Smooth muscle cell (in vitro differentiated cells): Measurements from ENCODE around the gene UTS2R. TPM values are rescaled to one million over a fixed set of nuclear protein-coding genes. Genes with fewer than 3 reads are reported as not detected.

Experiments used
- DNase-seq: peaks from one replicate; lab custom pipeline; 2025; ENCODE audit not compliant: unreplicated experiment; lab: John Stamatoyannopoulos, UW
- H2AFZ ChIP-seq: fragments of 200-600 bp; sonication (generic); 2 replicates; pipeline ENCODE4 v1.6.0; 2016; ENCODE audit warnings: antibody characterized with exemption, low read depth, mild to moderate bottlenecking
- H3F3A ChIP-seq: fragments of 200-600 bp; sonication (generic); 2 replicates; pipeline ENCODE4 v1.6.0; 2017; ENCODE audit warnings: antibody characterized with exemption, low read depth
- H3K27ac ChIP-seq: fragments of 200-600 bp; sonication (generic); 2 replicates; pipeline ENCODE4 v1.5.1; 2016; ENCODE audit warnings: low read depth, mild to moderate bottlenecking
- H3K27me3 ChIP-seq: fragments of 200-600 bp; sonication (generic); 2 replicates; pipeline ENCODE4 v1.6.1; 2016; ENCODE audit warnings: low read depth, mild to moderate bottlenecking
- H3K36me3 ChIP-seq: fragments of 200-600 bp; sonication (generic); 2 replicates; pipeline ENCODE4 v1.5.1; 2016; ENCODE audit warnings: low read depth
- H3K4me1 ChIP-seq: fragments of 200-600 bp; sonication (generic); 2 replicates; pipeline ENCODE4 v1.5.1; 2016; ENCODE audit warnings: low read depth
- H3K4me2 ChIP-seq: fragments of 200-600 bp; sonication (generic); 2 replicates; pipeline ENCODE4 v1.6.0; 2016; ENCODE audit warnings: mild to moderate bottlenecking
- H3K4me3 ChIP-seq: fragments of 200-600 bp; sonication (generic); 2 replicates; pipeline ENCODE4 v1.5.1; 2016; ENCODE audit warnings: mild to moderate bottlenecking
- H3K79me2 ChIP-seq: fragments of 200-600 bp; sonication (generic); 2 replicates; pipeline ENCODE4 v1.6.0; 2016; ENCODE audit warnings: low read depth, mild to moderate bottlenecking
- H3K9ac ChIP-seq: fragments of 200-600 bp; sonication (generic); 2 replicates; pipeline ENCODE4 v1.6.0; 2016; ENCODE audit warnings: low read depth
- H3K9me3 ChIP-seq: fragments of 200-600 bp; sonication (generic); replicated peaks from 2 replicates; pipeline ENCODE4 v1.5.1; 2016; ENCODE audit warnings: low read depth
- H4K20me1 ChIP-seq: fragments of 200-600 bp; sonication (generic); 2 replicates; pipeline ENCODE4 v1.6.0; 2016; ENCODE audit warnings: low read depth
- WGBS: methylation state at CpG from one replicate; pipeline ENCODE4 v1.1.7; 2016; ENCODE audit warnings: low lambda C conversion rate; 5-methylcytosine and 5-hydroxymethylcytosine counted together
- polyA plus RNA-seq: library from polyadenylated mRNA; unstranded; fragments of >200 nt; fragmentation: Nextera tagmentation; extraction: Ambion mirVana; gene quantifications from 2 replicates; pipeline ENCODE4 v1.2.1, GENCODE V29; 2016
- total RNA-seq: library from RNA; depleted of rRNA; stranded (reverse); fragments of >200 nt; gene quantifications from 2 replicates; pipeline ENCODE4 v1.2.3, GENCODE V29; 2014
- TF ChIP-seq, protein P1 (sequence below): fragments of 200-600 bp; sonication (generic); IDR thresholded peaks from 2 replicates; pipeline ENCODE4 v1.5.1; 2017; ENCODE audit warnings: borderline replicate concordance, mild to moderate bottlenecking, antibody characterized with exemption; ENCODE audit not compliant: insufficient read depth, poor library complexity, severe bottlenecking

The UTS2R gene
- total and polyA plus RNA-seq, 2 experiments from 2014 or later = not detected

- H3F3A ChIP-seq = no peaks in the 10 kb centered on the region
- no peaks in the 10 kb centered on the region for H3K27me3 ChIP-seq
- TF ChIP-seq, protein P1, sequence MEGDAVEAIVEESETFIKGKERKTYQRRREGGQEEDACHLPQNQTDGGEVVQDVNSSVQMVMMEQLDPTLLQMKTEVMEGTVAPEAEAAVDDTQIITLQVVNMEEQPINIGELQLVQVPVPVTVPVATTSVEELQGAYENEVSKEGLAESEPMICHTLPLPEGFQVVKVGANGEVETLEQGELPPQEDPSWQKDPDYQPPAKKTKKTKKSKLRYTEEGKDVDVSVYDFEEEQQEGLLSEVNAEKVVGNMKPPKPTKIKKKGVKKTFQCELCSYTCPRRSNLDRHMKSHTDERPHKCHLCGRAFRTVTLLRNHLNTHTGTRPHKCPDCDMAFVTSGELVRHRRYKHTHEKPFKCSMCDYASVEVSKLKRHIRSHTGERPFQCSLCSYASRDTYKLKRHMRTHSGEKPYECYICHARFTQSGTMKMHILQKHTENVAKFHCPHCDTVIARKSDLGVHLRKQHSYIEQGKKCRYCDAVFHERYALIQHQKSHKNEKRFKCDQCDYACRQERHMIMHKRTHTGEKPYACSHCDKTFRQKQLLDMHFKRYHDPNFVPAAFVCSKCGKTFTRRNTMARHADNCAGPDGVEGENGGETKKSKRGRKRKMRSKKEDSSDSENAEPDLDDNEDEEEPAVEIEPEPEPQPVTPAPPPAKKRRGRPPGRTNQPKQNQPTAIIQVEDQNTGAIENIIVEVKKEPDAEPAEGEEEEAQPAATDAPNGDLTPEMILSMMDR = no peak
- no peak overlapping the region for H3K27ac ChIP-seq
- H2AFZ ChIP-seq = no peak overlapping the region
- H3K9me3 ChIP-seq = no peaks in the 10 kb centered on the region
- H3K4me3 ChIP-seq = no peak overlapping the region
- H3K79me2 ChIP-seq = no peaks in the 10 kb centered on the region
- H4K20me1 ChIP-seq = no peaks in the 10 kb centered on the region
- H3K4me1 ChIP-seq = no peaks in the 10 kb centered on the region
- DNase-seq = no peak
- H3K9ac ChIP-seq = no peak overlapping the region
- 92% methylated on average over 7 of the region's 7 CpGs for WGBS
- H3K4me2 ChIP-seq = no peak overlapping the region
- no peaks in the 10 kb centered on the region for H3K36me3 ChIP-seq
Measured at GRCh38 chr17:82354804-82355308, 16.7 kb upstream of the UTS2R start.

DNA sequence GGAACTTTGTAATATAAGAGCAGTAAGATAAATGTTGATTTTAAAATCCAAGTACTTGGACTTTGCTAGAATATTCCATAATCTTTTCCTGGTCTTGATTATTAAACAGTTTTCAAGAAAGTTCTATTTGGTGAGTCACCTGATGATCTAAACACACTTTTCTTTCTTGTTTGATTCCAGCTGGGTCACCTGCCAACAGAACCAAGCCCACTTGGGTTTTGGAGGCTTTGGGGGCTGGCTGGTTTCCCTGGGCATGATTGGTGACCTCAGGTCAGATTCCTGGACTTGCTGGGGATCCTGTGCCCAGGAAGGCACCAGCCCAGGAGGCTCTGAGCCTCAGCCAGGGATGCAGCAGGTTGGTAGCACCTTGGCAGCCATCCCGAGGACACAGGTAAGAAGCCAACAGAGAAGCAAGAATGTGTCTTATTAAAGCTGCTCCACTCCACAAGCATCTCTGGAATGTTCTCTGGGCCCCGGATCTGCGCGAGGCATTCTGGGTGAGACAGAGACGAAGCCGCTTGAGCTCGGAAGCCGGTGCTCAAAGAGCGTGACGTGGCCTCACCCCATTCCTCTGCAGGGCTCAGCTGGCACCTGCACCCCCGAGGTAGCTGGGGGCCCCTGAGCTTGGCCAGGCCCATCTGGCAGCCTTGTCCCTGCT is 15.7 kb upstream of the UTS2R start:
- DNase-seq = no peak
- Histone ChIP-seq H3K36me3 (no peaks in the 10 kb centered on the region), H3K4me1 (no peaks in the 10 kb centered on the region), H3F3A (no peaks in the 10 kb centered on the region), H3K9me3 (no peaks in the 10 kb centered on the region), H3K27me3 (no peaks in the 10 kb centered on the region), H3K4me2 (no peak overlapping the region), H3K79me2 (no peaks in the 10 kb centered on the region), H3K9ac (no peak overlapping the region), H2AFZ (no peak overlapping the region), H4K20me1 (no peaks in the 10 kb centered on the region), H3K4me3 (no peak overlapping the region), H3K27ac (no peak overlapping the region)
- TF ChIP-seq, protein P1 = no peak
- 76% methylated on average over 11 of the region's 11 CpGs for WGBS

GRCh38 chr17:82356845-82357355 is 14.7 kb upstream of the UTS2R start:
- H3K36me3 ChIP-seq = no peaks in the 10 kb centered on the region
- H3K27me3 ChIP-seq = no peaks in the 10 kb centered on the region
- TF ChIP-seq, protein P1 = no peak
- H3K9ac ChIP-seq = no peak overlapping the region
- no peak overlapping the region for H2AFZ ChIP-seq
- H3K4me2 ChIP-seq = no peak overlapping the region
- no peaks in the 10 kb centered on the region for H3K9me3 ChIP-seq
- no peaks in the 10 kb centered on the region for H3K4me1 ChIP-seq
- H3K27ac ChIP-seq = no peak overlapping the region
- WGBS = 68% methylated on average over 20 of the region's 20 CpGs
- no peak overlapping the region for H3K4me3 ChIP-seq
- H3K79me2 ChIP-seq = no peaks in the 10 kb centered on the region
- H4K20me1 ChIP-seq = no peaks in the 10 kb centered on the region
- no peaks in the 10 kb centered on the region for H3F3A ChIP-seq
- DNase-seq = no peak

DNA sequence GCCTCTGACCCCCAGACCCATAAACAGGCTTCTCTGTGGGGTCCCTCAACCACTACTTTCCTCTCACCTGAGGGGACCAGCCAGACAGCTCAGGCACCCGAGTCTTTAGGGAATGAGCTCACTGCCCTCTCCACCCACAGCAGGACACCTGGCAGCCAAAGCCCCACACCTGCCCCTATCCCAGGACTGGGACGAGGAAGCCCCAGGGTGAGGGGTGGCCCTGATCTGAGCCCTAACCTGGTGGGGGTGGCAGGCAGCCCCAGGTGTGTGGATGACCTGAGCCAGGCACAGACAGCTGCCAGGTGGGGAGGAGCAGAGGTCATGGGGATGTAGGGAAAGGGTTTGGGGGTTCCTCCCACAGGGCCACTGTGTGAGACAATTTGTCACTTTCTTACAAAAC is 14.2 kb upstream of the UTS2R start:
- TF ChIP-seq, protein P1 = no peak
- H3K4me2 ChIP-seq = no peak overlapping the region
- H3K4me3 ChIP-seq = no peak overlapping the region
- no peak for DNase-seq
- no peak overlapping the region for H3K9ac ChIP-seq
- no peak overlapping the region for H2AFZ ChIP-seq
- H4K20me1 ChIP-seq = no peaks in the 10 kb centered on the region
- H3K9me3 ChIP-seq = no peaks in the 10 kb centered on the region
- no peaks in the 10 kb centered on the region for H3K4me1 ChIP-seq
- no peaks in the 10 kb centered on the region for H3K36me3 ChIP-seq
- H3F3A ChIP-seq = no peaks in the 10 kb centered on the region
- H3K27me3 ChIP-seq = no peaks in the 10 kb centered on the region
- no peak overlapping the region for H3K27ac ChIP-seq
- H3K79me2 ChIP-seq = no peaks in the 10 kb centered on the region
- whole genome bisulfite sequencing = 74% methylated on average over 2 of the region's 2 CpGs
